Measurements from ENCODE around the gene RTEL1. TPM values are rescaled to one million over a fixed set of nuclear protein-coding genes. Genes with fewer than 3 reads are reported as not detected.

RTEL1 gene
- total and polyA plus RNA-seq, 9 of the 15 experiments (the other 6 are each of a cell fraction or from before 2014, with no cell fraction given), result 0.36 to 61.0 (median 17.9) TPM

GRCh38 chr20:63686492-63687321 is 28.6 kb downstream of the RTEL1 start (continued):
- no peak for TF ChIP-seq ELK1 (CRISPR knock-in tag; IDR thresholded peaks at IDR 0.05)
- TF ChIP-seq TRIM24 (IDR thresholded peaks at IDR 0.05), result no peak
- no peak for TF ChIP-seq ZNF24 (IDR thresholded peaks at IDR 0.05)
- TF ChIP-seq CBX8 (IDR thresholded peaks at IDR 0.05; ENCODE audit: borderline replicate concordance, extremely low read depth, low read depth, low read length, poor library complexity, severe bottlenecking), result no peak
- TF ChIP-seq, protein P1, sequence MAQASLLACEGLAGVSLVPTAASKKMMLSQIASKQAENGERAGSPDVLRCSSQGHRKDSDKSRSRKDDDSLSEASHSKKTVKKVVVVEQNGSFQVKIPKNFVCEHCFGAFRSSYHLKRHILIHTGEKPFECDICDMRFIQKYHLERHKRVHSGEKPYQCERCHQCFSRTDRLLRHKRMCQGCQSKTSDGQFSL (CRISPR knock-in tag; IDR thresholded peaks at IDR 0.05), result no peak
- TF ChIP-seq, protein P1 (tag; IDR thresholded peaks at IDR 0.05), result no peak
- TF ChIP-seq ZEB2 (IDR thresholded peaks at IDR 0.05), result no peak
- no peak for TF ChIP-seq RAD21 (CRISPR knock-in tag; conservative IDR thresholded peaks at IDR 0.05 in 1 of 2, IDR thresholded peaks at IDR 0.05 in 1 of 2)
- no peak for TF ChIP-seq HOXB6 (CRISPR knock-in tag; IDR thresholded peaks at IDR 0.05; ENCODE audit: borderline replicate concordance)
- TF ChIP-seq, protein P2, sequence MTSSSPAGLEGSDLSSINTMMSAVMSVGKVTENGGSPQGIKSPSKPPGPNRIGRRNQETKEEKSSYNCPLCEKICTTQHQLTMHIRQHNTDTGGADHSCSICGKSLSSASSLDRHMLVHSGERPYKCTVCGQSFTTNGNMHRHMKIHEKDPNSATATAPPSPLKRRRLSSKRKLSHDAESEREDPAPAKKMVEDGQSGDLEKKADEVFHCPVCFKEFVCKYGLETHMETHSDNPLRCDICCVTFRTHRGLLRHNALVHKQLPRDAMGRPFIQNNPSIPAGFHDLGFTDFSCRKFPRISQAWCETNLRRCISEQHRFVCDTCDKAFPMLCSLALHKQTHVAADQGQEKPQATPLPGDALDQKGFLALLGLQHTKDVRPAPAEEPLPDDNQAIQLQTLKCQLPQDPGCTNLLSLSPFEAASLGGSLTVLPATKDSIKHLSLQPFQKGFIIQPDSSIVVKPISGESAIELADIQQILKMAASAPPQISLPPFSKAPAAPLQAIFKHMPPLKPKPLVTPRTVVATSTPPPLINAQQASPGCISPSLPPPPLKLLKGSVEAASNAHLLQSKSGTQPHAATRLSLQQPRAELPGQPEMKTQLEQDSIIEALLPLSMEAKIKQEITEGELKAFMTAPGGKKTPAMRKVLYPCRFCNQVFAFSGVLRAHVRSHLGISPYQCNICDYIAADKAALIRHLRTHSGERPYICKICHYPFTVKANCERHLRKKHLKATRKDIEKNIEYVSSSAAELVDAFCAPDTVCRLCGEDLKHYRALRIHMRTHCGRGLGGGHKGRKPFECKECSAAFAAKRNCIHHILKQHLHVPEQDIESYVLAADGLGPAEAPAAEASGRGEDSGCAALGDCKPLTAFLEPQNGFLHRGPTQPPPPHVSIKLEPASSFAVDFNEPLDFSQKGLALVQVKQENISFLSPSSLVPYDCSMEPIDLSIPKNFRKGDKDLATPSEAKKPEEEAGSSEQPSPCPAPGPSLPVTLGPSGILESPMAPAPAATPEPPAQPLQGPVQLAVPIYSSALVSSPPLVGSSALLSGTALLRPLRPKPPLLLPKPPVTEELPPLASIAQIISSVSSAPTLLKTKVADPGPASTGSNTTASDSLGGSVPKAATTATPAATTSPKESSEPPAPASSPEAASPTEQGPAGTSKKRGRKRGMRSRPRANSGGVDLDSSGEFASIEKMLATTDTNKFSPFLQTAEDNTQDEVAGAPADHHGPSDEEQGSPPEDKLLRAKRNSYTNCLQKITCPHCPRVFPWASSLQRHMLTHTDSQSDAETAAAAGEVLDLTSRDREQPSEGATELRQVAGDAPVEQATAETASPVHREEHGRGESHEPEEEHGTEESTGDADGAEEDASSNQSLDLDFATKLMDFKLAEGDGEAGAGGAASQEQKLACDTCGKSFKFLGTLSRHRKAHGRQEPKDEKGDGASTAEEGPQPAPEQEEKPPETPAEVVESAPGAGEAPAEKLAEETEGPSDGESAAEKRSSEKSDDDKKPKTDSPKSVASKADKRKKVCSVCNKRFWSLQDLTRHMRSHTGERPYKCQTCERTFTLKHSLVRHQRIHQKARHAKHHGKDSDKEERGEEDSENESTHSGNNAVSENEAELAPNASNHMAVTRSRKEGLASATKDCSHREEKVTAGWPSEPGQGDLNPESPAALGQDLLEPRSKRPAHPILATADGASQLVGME (CRISPR knock-in tag; IDR thresholded peaks at IDR 0.05), result no peak
- TF ChIP-seq, protein P3, sequence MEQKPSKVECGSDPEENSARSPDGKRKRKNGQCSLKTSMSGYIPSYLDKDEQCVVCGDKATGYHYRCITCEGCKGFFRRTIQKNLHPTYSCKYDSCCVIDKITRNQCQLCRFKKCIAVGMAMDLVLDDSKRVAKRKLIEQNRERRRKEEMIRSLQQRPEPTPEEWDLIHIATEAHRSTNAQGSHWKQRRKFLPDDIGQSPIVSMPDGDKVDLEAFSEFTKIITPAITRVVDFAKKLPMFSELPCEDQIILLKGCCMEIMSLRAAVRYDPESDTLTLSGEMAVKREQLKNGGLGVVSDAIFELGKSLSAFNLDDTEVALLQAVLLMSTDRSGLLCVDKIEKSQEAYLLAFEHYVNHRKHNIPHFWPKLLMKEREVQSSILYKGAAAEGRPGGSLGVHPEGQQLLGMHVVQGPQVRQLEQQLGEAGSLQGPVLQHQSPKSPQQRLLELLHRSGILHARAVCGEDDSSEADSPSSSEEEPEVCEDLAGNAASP (IDR thresholded peaks at IDR 0.05), result no peak
- no peak for TF ChIP-seq NR2C1 (IDR thresholded peaks at IDR 0.05)
- TF ChIP-seq NR2C1 (tag; IDR thresholded peaks at IDR 0.05), result 0 out of 2 replicates have a peak, but pooled peaks have one; percentile 23
- TF ChIP-seq ZNF589 (CRISPR knock-in tag; IDR thresholded peaks at IDR 0.05; ENCODE audit: low read depth), result no peak
- no peak for TF ChIP-seq KLF16 (IDR thresholded peaks at IDR 0.05)
- TF ChIP-seq, protein P4, sequence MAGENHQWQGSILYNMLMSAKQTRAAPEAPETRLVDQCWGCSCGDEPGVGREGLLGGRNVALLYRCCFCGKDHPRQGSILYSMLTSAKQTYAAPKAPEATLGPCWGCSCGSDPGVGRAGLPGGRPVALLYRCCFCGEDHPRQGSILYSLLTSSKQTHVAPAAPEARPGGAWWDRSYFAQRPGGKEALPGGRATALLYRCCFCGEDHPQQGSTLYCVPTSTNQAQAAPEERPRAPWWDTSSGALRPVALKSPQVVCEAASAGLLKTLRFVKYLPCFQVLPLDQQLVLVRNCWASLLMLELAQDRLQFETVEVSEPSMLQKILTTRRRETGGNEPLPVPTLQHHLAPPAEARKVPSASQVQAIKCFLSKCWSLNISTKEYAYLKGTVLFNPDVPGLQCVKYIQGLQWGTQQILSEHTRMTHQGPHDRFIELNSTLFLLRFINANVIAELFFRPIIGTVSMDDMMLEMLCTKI (IDR thresholded peaks at IDR 0.05; ENCODE audit: partially characterized antibody), result no peak
